Upper lobe of left lung (tissue), 6 donors: ENCODE measurements around the gene AQP5. TPM values are rescaled to one million over a fixed set of nuclear protein-coding genes. Genes with fewer than 3 reads are reported as not detected.
A peak's percentile ranks its signal among the peaks of the same experiment; 100 is the strongest.

ENCODE experiments used
- ATAC-seq, 2 donors: fragments of 200-7000 bp; cut with Tn5 transposase; one replicate each; pipeline ENCODE4 v1.9.1; 2022; ENCODE audit warnings: mild to moderate bottlenecking in 2 of 2, moderate library complexity in 2 of 2; ENCODE audit not compliant: low FRiP score in 2 of 2
- DNase-seq, 2 donors: peaks; one replicate each; pipeline ENCODE4 v3.0.0-alpha.2; 2019 to 2020
- H3K27ac ChIP-seq, 4 donors: fragments of 200-600 bp; sonication (generic); one replicate each; pipeline ENCODE4 v1.5.1; 2016 to 2019
- H3K27me3 ChIP-seq, 4 donors: fragments of 200-600 bp; sonication (generic); one replicate each; pipeline ENCODE4 v1.5.1; 2017 to 2019
- H3K36me3 ChIP-seq, 4 donors: fragments of 200-600 bp; sonication (generic); one replicate each; pipeline ENCODE4 v1.5.1; 2016 to 2019
- H3K4me1 ChIP-seq, 4 donors: fragments of 200-600 bp; sonication (generic); one replicate each; pipeline ENCODE4 v1.5.1; 2018 to 2019
- H3K4me3 ChIP-seq, 4 donors: fragments of 200-600 bp; sonication (generic); one replicate each; pipeline ENCODE4 v1.5.1; 2017 to 2019; ENCODE audit warnings: mild to moderate bottlenecking in 2 of 4, moderate library complexity in 1 of 4
- H3K9me3 ChIP-seq, 4 donors: fragments of 200-600 bp; sonication (generic); one replicate each; pipeline ENCODE4 v1.5.1; 2018 to 2019
- EP300 ChIP-seq, 4 donors: sonication (generic); formaldehyde crosslinking; IDR thresholded peaks; one replicate each; pipeline ENCODE4 v1.5.1; 2017; ENCODE audit warnings: antibody characterized with exemption in 4 of 4, control low read depth in 2 of 4
- POLR2A ChIP-seq, 4 donors: fragments of 450-650 bp; IDR thresholded peaks; one replicate each; pipeline ENCODE4 v1.5.1; 2016 to 2017; ENCODE audit warnings: antibody characterized with exemption in 4 of 4, mild to moderate bottlenecking in 2 of 4
- POLR2AphosphoS5 ChIP-seq, 2 donors: sonication (generic); formaldehyde crosslinking; IDR thresholded peaks; one replicate each; pipeline ENCODE4 v1.5.1; 2017; ENCODE audit warnings: antibody characterized with exemption in 2 of 2
- WGBS, 2 donors: methylation state at CpG; one replicate each; pipeline ENCODE4 v1.1.5; 2017 to 2018; 5-methylcytosine and 5-hydroxymethylcytosine counted together
- total RNA-seq, 6 donors: library from RNA; depleted of rRNA in 4 of 6; stranded (reverse); fragments of >200 nt in 4 of 6; gene quantifications; one replicate each; pipeline versions ENCODE4 v1.1.0 to v1.2.1, GENCODE V29; 2016 to 2021
- TF ChIP-seq, protein P1 (sequence below), 6 experiments: fragments of 450-650 bp in 4 of 6; fragments of 200-600 bp in 2 of 6; sonication (generic) in 2 of 6; IDR thresholded peaks; one replicate each; pipeline ENCODE4 v1.5.1; 2016 to 2019; ENCODE audit warnings: antibody characterized with exemption in 6 of 6
- donor health status: DM: no; HTN: no; CAD: no; lungs with moderate emphysema.
- donor health status: DM: no; HTN: yes; CAD: no; lungs with severe emphysema.

AQP5 gene
- total RNA-seq, 6 donors from 2014 or later = 7.3 to 36.6 (median 18.1) TPM

DNA sequence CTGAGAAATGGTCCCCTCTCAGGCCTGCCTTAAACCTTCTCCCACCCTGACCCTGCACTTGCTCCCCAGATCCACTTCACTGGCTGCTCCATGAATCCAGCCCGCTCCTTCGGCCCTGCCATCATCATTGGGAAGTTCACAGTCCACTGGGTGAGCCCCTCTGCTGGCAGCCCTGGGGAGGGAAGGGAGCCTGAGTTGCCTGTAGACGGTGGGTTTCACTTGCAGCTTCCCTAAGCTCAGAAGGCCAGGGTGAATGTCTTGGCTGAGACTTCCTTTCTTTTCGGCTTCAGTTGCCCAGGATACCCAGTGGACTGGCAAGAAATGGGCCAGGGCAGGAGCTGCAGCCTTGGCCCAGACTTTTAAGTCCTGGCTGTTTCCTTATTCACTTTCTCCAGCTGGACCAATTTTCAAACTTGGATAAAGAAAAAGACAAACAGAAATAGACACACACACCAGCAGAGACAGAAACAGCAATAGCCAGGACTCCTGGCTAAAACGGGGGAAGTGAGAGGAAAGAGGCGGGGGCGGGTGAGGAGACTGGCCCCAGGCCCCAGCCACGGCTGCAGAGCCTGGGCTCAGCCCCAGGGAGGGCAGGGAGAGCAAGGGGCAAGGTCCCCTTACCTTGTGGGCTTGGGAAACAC, 13.1 kb downstream of the AQP5 start:
- no peaks in the 10 kb centered on the region for H3K9me3 ChIP-seq
- H3K27ac ChIP-seq = peak overlapping the region in 1 of 4 donors; percentile 18
- H3K27me3 ChIP-seq = no peaks in the 10 kb centered on the region
- no peaks in the 10 kb centered on the region for H3K36me3 ChIP-seq
- no peak for ATAC-seq
- H3K4me3 ChIP-seq = no peak overlapping the region
- DNase-seq = no peak
- TF ChIP-seq POLR2AphosphoS5 (IDR thresholded peaks at IDR 0.05) = no peak
- TF ChIP-seq, protein P1, sequence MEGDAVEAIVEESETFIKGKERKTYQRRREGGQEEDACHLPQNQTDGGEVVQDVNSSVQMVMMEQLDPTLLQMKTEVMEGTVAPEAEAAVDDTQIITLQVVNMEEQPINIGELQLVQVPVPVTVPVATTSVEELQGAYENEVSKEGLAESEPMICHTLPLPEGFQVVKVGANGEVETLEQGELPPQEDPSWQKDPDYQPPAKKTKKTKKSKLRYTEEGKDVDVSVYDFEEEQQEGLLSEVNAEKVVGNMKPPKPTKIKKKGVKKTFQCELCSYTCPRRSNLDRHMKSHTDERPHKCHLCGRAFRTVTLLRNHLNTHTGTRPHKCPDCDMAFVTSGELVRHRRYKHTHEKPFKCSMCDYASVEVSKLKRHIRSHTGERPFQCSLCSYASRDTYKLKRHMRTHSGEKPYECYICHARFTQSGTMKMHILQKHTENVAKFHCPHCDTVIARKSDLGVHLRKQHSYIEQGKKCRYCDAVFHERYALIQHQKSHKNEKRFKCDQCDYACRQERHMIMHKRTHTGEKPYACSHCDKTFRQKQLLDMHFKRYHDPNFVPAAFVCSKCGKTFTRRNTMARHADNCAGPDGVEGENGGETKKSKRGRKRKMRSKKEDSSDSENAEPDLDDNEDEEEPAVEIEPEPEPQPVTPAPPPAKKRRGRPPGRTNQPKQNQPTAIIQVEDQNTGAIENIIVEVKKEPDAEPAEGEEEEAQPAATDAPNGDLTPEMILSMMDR (IDR thresholded peaks at IDR 0.05) = no peak
- 47 to 67% methylated on average over 6 to 8 of the region's 8 CpGs for WGBS, 2 donors
- peaks cover 0 to 5% (median 2%) of the 10 kb centered on the region in 4 donors for H3K4me1 ChIP-seq

DNA sequence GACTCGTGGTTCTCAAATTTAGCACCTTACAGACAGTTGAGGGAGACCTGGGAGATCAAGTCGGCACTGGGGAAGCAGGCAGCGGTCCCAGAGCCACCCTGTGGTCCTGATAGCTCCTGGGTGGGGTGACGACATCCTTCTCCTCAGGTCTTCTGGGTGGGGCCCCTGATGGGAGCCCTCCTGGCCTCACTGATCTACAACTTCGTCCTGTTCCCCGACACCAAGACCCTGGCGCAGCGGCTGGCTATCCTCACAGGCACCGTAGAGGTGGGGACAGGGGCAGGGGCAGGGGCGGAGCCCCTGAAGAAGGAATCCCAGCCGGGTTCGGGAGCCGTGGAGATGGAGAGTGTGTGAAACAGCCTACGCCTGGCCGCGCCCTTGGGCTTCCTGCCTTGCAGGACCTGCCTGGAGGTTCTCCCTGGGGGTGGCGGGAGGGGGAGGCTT, 13.7 kb downstream of the AQP5 start:
- DNase-seq (peak in 1 of 2 donors; percentile 61), ATAC-seq (no peak)
- TF ChIP-seq POLR2A (IDR thresholded peaks at IDR 0.05) (no peak), POLR2AphosphoS5 (IDR thresholded peaks at IDR 0.05) (no peak), EP300 (IDR thresholded peaks at IDR 0.05) (no peak)
- TF ChIP-seq, protein P1 (IDR thresholded peaks at IDR 0.05) = no peak
- Histone ChIP-seq H3K4me3 (no peak overlapping the region), H3K36me3 (no peaks in the 10 kb centered on the region), H3K27ac (peak overlapping the region in 1 of 4 donors; percentile 18), H3K4me1 (peaks cover 0 to 5% (median 2%) of the 10 kb centered on the region in 4 donors), H3K9me3 (no peaks in the 10 kb centered on the region), H3K27me3 (no peaks in the 10 kb centered on the region)
- 79 to 80% methylated on average over 9 to 16 of the region's 17 CpGs for WGBS, 2 donors

DNA sequence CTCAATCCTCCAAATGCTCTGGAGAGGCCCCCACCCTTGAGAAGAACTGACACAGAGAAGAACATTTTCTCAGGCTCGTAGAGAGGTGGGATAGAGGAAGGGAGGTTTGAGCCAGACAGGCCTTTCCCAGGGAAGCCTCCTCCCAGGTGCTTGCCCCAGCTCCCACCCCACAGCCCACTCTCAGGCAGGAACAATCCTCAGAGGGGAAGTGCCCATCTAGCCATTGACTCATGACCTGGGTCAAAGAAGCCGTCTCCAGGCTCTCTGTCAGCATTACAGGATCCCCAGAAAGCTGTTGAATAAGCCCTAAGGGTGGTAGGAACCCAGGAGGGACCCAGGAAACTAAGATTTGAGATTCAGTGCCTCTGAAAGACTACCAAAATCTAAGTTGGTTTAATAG, 14.9 kb downstream of the AQP5 start:
- Histone ChIP-seq H3K27ac (no peak overlapping the region), H3K36me3 (no peaks in the 10 kb centered on the region), H3K4me1 (peaks cover 0 to 5% (median 2%) of the 10 kb centered on the region in 4 donors), H3K9me3 (no peaks in the 10 kb centered on the region), H3K4me3 (no peak overlapping the region), H3K27me3 (no peaks in the 10 kb centered on the region)
- no peak for ATAC-seq
- DNase-seq = no peak
- TF ChIP-seq POLR2A (IDR thresholded peaks at IDR 0.05) (no peak), POLR2AphosphoS5 (IDR thresholded peaks at IDR 0.05) (no peak)
- TF ChIP-seq, protein P1 (IDR thresholded peaks at IDR 0.05) = no peak
- WGBS, 2 donors = 72 to 88% methylated on average over 1 to 2 of the region's 2 CpGs

DNA sequence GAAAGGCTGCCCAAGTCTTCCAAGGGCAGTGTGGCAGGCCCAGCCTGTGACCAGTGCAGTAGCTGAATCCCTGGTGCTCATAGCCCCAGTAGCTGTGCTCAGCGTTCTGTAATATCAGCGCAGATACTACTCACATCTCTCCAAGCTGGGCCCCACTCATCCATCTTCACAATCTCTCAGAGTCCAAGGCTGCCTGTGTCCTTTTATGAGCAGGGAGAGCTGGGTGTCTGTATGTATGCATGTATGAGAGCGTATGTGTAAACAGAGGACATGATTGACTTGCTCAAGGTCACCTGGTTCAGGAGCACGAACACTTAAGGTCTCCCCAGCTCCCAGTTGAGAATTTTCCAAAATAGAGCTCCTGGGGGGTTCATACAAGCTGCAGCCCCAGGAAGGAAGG, 16.5 kb downstream of the AQP5 start:
- no peak overlapping the region for H3K27ac ChIP-seq
- whole genome bisulfite sequencing, 2 donors = 61 to 70% methylated on average over 3 to 4 of the region's 4 CpGs
- H3K9me3 ChIP-seq = no peaks in the 10 kb centered on the region
- no peaks in the 10 kb centered on the region for H3K27me3 ChIP-seq
- peaks cover 0 to 5% (median 4%) of the 10 kb centered on the region in 4 donors for H3K4me1 ChIP-seq
- TF ChIP-seq POLR2A (IDR thresholded peaks at IDR 0.05) = no peak
- no peak for TF ChIP-seq EP300 (IDR thresholded peaks at IDR 0.05)
- no peak for TF ChIP-seq POLR2AphosphoS5 (IDR thresholded peaks at IDR 0.05)
- TF ChIP-seq, protein P1 (IDR thresholded peaks at IDR 0.05) = no peak
- DNase-seq (no peak), ATAC-seq (no peak)
- H3K4me3 ChIP-seq = no peak overlapping the region
- no peaks in the 10 kb centered on the region for H3K36me3 ChIP-seq

DNA sequence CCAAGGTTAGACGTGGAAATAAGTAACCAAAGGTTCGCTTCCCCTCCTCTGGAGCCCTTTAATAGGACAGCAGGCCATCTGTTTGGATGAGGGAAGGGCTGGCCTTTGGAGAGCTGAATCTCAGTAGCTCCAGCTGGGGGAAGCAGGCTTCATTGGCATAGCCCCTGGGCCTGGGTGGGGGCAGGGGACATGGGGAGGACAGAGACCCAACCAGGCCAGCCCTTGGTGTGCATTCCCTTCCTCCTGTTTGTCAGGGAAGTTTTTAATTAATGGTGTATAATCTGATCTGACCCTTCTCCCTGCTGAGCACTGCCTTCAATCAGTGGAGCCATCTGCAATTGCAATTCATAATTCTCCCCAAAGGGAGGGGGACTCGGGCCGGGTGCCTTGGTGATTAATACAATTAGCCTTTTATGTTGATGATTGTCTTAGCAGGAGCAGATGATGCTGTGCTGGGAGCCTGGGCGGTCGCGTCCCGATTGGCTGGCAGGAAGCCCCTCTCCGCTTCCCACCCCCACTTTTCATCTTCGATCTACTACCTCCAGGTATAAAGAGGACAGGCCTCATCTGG, 17.4 kb downstream of the AQP5 start:
- ATAC-seq (no peak), DNase-seq (no peak)
- Histone ChIP-seq H3K4me3 (no peak overlapping the region), H3K36me3 (no peaks in the 10 kb centered on the region), H3K27ac (no peak overlapping the region), H3K27me3 (no peaks in the 10 kb centered on the region), H3K4me1 (peaks cover 8 to 11% (median 9%) of the 10 kb centered on the region in 4 donors), H3K9me3 (no peaks in the 10 kb centered on the region)
- TF ChIP-seq EP300 (IDR thresholded peaks at IDR 0.05) = no peak
- TF ChIP-seq, protein P1 (IDR thresholded peaks at IDR 0.05) = no peak
- WGBS, 2 donors = 93 to 94% methylated on average over 10 of the region's 10 CpGs
